LoVo (cell line): ENCODE measurements around the gene TPX2.

Experiments used
- DNase-seq: peaks from one replicate; pipeline ENCODE4 v3.0.0-alpha.2; 2016; ENCODE audit warnings: low spot score

The TPX2 gene

DNA sequence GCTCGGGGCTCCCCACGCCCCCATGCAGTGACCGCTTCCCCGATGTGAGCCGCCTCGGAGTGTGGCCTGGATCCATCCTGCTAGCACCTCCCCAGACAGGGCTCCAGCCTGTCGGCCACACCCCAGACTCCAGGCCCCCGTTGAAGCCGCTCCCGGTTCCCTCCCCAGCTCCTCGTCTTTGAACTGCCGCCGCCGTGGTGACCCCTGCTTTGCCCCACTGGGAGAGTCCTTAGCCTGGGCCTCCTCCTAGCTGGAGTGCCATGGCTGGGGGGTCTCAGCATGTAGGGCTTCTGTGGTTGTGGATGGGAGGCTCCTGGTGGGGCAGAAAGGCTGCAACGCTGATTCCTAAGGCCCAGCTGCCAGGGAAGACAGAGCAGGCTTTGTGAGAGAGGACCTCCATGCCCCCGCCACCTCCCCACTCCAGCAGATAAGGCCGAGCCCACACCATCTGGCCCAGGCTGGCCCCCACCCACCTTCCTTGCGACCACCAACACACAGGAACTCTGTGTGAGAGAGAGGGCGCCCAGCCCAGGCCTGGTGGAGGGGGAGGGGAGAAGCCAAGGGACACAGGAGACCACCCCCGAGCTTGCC, 94.9 kb downstream of the TPX2 start:
- no peak for DNase-seq

DNA sequence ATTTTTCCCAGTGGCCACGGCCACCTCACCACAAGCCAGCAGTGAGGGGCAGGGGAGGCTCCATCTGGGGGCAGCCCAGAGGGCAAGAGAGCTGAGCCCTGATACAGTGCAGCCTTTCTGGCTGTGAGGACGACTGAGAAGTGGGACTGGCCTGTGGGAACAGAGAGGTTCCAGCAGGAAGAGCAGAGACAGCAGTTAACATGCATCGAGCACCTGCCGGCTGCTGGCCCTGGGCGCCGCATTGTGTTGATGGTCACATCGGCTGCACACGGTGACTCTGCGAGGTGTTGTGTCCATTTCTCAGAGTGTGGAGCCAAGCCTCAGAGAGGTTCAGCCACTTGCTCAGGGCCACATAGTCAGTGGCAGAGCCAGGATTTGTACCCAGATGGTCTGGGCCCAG, 96.5 kb downstream of the TPX2 start:
- DNase-seq, result no peak

DNA sequence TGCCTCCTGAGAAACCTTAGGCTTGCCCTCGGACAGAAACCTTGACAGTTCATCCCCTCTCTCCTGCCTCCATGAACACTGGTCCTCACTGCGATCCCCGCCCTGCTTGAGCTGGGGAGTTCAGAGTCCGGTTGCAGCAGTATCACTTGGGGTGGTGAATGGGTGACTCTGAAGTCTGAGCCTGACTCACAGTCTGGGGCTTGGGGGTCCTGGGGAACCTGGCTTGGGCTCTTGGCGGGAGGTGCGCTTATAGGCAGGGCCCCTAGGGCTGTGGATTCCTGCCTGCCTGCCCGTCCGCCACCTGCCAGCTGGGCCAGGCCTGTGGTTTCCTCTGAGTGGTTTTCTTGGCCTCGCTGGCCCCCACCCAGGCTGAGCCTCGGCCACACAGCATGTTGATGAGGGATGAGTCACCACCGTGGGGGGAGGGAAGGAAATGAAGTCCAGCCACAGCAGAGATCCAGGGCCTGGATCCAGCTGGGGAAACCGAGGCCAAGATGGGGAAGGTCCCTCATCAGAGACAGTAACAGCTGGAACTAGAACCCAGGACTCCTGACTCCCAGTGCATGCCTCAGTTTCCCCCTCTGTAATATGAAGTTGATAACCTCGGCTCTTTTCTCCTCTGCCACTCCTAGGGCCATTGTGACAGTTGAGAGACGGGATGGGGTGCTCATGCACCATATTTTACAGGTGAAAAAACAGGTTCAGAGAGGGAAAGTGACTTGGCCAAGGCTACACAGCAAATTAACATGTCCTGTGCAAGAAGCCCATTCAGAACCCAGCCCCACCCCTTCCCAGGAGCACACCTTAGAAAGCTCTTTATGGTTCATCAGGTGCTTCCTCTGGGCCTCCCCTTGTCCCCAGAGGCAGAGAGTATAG, 97.1 kb downstream of the TPX2 start:
- peak; percentile 71 for DNase-seq

DNA sequence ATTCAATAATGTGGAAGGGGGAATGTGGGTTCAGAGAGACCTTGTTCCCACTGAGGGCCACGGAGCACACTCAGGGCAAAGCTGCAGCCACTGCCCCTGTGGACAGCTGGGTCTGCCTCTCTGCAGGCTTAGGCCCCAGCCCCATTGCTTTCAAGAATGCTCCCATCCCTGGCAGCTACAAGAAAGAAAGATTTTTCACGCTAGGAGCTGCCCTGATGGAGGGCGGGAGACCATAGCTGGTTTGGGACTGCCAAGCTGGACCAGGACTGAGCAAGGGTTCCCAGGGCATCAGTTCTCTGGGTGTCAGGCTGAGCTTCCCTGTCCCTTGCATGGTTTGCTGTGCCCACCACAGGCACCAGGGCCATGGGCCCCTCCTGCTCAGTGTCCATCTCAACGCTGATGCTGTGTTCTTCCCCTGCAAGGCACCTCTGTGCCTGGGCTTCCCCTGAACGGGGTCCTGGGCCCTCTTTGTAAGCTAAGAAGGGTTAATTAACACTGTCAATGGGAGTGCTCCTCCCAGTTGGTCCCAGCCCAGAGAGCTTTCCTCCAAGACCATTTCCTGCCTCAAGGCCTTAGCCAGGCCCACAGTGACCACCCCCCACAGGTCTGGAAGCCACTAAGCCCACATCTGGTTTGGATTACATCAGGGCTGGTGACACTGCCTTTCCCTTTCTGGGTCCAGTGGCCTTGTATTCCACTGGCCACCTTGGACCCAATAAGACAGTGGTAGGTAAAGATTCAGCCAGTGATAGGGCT, 97.9 kb downstream of the TPX2 start:
- DNase-seq, result no peak

DNA sequence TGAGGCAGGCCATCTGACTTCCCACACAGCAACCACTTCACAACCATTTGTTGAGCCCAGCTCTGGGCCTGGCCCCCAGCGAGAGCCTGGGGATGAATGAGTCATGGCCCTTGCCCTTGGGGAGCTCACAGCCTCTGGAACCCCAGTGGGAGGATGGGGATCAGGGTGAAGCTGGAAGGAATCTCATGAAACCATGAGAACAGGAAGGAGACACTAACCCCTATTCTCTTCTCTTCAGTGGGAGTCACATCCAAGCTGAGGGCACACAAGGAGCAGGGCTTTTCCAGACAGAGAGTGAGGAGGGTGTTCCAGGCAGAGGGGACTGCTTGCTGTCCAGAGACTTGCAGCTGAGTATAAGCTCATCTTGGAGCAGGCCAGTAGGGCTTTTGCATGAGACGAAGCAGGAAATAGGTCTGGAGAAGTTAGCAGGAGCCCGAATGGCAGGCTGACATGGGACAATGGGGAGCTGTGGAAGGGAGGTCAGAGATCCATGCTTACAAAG, 98.9 kb downstream of the TPX2 start:
- no peak for DNase-seq

DNA sequence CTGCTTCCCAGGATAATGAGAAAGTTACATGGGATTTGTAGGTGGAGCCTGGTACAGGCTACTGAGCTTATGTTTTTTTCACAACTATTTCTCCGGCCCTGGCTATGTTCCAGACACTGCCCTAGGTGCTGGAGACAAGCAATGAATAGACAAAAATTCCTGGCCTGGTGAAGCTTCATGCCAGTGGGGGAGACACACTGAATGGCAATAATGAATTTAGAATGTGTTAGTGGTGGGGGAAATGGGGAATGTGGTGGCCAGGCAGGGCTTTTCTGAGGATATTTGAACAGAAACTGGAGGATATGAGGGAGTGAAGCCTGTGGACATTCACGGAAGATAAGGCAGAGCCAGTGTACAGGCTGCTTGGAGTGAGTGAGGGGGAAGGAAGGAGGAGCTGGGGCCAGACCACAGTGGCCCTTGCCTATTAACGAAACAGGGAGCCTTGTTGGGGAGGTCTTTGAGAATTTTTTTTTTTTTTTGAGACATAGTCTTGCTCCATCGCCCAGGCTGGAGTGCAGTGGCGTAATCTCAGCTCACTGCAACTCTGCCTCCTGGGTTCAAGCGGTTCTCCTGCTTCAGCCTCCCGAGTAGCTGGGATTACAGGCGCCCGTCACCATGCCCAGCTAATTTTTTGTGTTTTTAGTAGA, 99.7 kb downstream of the TPX2 start:
- no peak for DNase-seq

DNA sequence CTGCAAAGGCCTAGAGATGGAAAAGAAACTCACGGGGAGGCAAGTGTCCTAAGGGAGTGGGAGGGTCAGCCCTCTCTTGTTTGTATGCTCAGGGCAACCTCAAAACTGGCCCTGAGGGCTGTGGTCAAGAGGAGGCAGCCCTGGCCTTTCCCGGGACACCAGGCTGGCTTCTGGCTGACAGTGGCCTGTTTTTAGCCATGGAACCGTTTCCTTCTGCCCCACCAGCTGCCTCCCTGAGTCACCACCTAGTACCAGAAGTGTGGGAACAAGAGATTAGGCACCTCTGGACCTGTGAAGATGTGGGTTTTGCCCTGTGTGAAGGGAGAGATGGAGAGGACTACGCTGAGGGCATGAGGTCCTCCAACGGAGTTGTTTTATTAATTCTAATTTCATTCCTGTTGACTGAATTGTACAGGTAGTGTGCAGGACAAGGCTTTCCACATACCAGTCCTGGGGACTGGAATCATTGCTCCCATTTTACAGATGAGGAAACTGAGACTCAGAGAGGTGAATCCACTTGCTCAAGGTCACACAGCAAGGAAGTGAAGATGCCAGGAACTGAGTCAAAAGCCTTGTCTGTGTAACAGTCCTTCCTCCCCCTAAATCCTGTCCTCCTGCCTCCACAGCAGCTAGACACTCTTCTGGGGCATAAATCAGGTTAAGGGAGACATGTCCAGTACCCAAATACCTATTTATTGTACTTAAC, 100.8 kb downstream of the TPX2 start:
- no peak for DNase-seq

DNA sequence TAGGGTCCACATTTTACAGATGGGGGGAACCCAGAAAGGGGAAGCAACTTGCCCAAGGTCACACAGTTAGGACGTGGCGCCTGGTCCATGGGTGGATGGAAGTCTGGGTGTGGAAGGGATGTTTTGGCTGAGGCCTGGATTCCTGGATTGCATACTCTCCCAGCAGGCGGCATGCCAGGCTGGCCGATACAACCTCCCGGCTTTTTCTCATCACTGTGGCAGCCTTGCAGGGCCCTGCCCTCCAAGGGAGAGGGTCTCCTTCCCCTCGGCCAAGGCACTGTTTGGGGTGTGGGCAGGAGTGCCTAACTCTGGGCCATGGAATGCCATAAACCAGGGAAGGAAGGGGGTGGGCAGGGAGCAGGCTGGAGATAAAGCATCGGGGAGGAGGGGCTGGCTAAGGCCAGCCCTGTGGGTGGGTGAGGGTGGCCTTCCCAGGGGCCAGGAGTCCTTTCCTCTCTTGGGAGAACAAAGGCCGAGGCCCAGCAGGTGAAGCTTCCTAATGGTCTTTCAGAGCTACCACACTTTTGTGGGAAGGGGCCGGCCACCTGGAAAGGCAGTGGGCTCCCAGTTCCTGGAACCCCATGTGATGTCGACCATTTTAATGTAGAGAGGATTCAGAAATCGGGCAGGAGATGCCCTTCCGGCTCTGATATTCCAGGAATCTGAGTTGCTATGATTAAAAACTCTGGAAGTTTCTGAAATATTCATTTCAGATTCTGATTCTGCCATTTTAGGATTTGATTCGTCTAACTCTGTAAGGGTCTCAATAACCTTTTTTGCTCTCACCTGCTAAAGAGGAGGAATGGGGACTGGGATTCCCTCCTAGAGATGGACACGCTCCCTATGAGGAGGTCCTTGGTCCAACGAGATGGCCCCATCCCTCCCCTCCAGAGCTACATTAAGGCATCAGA, 102.1 kb downstream of the TPX2 start:
- no peak for DNase-seq

DNA sequence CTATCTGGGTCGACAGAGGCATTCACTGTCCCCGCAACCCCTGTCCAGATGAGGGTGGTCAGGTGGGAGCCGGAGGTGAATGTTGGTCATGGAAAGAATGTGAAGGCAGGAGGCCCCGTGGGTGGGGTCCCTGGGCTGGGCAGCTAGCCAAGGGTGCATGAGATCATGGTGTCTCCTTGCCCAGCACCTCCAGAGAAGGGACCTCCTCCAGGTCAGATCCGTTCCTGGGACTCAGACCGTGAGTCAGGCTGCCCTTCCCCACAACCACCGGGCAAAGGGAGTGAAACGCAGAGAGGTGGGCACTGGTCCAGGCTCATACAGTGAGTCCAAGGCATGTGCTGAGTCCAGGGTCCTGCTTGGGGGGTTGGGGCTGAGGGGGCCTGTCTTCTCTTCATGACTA, 102.8 kb downstream of the TPX2 start:
- DNase-seq, result peak; percentile 24

DNA sequence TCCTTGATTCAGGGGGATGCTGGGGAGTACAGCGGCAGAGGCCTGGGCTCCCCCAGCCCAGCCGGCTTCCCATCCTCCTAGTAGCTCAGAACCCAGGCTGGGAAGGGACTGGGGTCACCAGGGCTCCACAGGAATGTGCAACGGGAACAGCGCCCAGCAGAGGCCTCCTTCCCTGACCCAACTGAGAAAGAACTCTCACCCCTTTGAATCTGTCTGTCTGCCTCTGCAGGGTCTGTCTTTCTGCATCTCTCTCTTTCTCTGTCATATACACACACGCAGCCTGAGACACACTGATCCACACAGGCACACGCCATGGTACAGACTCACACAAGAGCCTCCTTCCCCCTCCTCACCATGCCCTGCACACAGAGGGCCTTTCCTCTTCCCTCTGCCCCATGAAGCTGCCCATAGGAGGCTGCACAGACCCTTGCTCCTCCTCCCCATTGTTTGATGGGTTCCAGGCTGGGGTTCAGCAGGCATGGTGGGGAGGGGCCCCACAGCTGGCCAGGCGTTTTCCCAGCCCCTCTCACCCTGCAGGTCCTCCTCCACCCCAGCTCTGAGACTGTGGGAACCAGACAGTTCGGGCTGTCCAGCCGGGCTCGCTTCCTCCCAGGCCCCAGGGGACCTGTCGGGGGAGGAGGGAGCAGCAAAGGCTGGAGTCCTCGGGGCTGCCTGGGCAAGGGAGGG, 103.5 kb downstream of the TPX2 start:
- DNase-seq, result no peak

DNA sequence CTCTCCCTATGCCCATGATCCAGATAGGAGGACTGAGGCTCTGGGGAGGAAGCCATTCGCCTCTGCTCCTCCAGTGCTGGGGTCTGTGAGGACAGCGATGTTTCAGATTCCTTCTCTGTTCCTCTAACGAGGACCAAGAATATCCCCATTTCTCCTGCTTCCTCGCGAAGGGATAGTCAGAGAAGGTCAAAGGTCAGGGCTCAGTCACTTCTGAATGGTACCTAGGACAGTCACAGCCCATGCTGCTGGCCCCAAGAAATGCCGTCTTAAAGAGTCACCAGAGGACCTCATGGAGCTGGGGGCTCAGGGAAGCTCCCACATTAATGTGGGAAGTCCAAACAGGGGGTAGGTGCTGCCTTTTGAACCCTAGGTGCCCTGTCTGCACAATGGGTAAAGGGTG, 104.2 kb downstream of the TPX2 start:
- DNase-seq, result no peak

DNA sequence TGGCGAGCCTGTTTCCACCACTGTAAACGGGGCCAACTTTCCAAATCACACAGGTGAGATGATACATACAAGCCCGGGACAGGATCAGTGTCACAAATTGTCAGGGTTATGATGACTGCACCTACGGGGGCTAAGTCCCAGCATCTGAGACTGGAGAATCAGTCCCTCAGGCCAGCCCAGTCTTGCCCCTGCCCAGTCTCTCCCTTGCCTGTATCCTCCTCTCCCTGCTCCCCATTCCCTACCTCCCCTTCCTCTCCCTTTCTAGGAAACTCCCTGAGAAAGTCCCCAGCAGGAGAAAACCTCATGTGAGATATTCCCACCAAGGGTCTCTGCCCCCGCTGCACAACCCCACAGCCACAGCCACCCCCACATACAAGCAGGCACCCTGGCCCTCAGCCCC, 104.8 kb downstream of the TPX2 start:
- no peak for DNase-seq

DNA sequence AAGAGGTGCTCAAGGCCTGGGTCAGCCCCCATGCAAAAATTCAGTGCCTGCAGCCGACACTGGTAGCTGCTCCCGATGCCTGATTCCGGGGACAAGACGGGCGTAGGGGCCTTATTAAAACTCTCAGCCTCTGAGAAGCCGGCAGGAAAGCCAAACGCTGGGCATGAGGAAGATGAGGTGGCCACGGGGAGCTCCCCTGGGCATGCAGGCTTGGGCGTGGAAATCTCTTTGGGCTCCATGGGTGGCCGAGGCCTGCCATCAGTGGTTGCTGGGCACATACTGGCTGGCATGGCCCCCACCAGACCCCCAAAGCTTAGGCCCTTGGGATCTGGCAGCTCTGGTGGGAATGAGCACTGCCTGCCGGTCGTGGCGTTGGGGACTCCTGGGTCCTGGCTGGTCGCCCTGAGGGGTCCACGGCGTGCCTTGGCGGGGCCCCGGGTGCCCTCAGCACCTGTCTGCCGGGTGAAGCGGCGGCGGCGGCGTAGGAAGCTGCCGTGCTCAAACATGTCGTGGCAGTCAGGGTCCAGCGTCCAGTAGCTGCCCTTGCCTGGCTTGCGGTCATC, 105.7 kb downstream of the TPX2 start:
- no peak for DNase-seq

DNA sequence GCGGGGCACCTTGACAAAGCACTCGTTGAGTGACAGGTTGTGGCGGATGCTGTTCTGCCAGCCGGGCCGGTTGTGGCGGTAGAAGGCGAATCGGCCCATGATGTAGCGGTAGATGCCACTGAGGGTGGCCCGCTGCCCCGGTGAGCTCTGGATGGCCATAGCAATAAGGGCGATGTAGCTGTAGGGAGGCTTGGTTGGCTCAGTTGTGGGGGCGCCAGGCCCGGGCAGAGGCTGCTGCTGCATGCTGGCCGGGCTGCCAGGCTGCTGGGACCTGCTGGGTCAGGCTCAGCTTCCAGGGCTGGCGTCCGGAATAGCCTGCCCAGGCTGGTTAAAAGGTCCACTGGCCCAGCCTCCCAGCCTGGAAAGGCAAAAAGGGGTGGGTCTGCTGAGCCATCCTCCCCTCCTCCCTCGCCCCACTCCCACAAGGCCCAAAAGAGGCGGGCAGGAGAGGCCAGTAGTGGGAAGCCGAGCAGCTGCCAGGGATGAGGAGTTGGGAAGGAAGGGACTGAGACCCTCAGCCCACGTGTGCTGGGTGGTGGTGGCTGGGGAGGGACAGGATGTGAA, 106.3 kb downstream of the TPX2 start, which contains the start of gene FOXS1:
Gene FOXS1, minus strand, starts transcription at position 305 of the 564 bp plus-strand sequence. Its CDS starts 62 bp downstream, at position 243.
- DNase-seq, result no peak

DNA sequence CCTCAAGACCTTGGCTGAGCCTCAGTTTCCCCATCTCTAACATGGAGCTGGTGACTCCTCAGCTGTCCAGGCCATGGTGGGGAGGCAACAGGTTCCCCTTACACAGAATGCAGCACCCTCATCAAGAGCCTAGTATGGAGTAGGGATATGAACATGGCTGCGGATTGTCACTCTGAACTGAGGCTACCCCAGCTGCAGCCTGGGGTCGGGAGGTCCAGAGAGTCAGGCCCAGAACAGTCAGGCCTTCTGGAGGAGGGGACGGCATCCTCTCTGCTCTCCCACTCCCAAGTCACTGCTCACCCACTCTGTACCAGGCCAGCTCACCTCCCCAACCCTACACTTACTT, 107.7 kb downstream of the TPX2 start:
- DNase-seq, result no peak

DNA sequence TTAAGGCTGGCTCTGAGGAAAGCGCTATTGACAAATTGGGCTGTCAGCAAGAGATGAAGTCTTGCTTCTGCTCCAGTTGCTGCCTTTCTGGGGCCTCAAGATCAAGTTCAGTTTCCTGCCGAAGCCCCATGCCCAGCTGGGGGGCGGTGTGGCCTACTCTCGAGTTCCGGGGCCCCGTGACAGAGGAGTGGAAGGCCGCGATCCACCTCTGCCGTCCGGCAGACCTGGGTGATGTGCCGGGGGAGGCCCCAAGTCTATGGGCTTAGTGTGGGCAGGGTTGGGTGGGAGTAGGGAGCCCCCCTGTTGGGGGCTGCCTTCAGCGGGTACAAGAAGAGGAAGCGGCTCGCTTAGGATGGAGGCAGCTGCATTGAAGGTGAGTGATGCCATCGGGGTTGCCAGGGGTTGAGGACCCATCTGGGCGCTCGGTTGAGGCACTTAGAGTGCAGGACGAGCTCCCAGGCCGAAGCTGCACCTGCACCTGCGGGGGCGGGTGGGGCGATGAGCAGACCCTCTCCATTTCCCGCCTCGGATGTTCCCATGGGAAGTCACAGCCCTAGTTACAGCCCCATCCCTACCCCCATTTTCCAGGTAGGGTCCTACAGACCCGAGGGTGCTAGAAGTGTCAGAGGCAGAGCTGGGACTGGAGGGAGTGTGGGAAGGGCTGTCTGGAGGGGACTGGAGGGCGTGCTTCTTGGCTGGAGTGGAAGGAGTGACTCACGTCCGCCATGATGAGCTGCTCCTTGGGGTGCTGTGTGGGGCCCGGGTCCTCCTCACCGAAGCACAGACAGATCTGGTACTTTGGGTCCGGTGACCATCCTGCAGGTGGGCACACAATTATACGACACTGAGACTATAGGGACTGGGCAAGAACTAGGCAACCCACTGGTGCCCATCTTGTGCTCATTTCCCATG, 109.3 kb downstream of the TPX2 start:
- DNase-seq, result no peak

DNA sequence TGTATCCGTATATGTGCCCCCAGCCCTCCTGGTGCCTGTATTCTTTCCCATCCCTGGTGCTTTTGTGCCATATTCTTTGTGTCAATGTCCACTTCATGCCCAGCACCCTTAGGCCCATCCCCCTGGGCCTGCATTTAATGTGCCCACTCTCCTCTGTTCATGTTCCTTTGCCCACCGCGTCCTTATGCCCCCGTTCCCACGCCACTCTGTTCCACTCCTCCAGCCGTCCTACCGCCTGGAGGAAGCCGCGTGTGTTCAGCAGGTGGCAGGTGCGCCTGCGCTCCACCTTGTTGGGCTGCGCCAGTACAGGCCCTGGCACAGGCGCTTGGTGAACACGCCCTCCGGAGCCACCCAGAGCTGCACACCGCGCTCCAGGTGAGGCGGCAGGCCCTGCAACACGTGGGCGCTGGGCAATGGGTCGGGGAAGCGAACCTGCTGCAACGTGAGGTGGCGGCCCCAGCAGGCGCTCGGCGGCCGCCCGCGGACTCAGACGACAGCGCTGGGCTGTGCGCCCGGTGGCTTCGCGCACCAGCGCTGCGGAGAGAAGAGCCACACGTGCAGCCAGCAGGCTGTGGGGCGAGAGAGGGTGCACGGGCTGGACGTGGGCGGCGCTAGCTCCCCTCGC, 110.3 kb downstream of the TPX2 start:
- DNase-seq, result no peak
